Anterior cingulate cortex (tissue), 58 donors: ENCODE data around the gene RABL2B.
"Not testable (repeated sequence)": the region's sequence is repeated elsewhere in the genome, so short reads cannot be mapped to it uniquely, and the experiment has no call there.

ENCODE experiments used
- DNase-seq, 58 donors: peaks; one replicate each; lab custom pipeline; 2025; lab: John Stamatoyannopoulos, UW

RABL2B gene

DNA sequence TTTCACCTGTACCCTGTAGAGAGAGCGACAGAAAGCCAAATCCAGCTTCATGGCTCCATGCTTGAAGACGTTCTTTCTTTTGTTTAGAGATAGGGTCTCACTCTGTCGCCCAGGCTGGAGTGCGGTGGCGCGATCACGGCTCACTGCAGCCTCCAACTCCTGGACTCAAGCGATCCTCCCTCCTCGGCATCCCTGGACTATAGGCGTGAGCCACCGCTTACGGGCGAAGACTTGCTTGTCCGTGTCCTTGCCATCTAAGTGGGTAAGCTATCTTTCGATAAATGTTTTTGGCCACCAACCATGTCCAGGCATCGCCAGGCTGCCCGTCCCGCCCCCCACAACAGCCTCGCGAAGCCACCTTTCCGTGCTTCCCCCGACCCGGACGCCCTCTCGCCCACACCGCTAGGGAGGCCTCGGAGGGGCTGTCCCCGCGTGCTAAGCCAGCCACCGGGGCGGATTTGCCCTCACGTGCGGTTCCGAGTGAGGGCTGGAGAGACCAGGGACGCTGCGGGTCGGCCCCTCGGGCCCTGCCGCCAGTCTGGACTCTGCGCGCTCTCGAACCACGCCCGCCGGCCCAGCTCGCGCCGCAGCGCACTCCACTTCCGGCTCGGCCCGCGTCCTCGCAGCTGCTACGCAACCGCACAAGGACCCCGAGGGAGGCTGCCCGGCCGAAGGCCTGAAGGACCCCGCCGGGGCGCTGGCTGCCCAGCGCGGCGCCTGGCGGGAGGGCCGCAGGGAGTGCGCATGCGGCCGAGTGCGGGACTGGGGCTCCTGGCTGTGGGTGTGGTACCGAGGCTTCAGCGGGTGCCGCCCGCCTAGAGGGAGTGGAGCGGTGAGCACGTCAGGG lies at the start of gene RABL2B:
RABL2B (minus strand) TSS at position 604 of the 847 bp plus-strand sequence. CDS start 1,342 bp downstream, outside the sequence.
- peak; percentile 20 to 93 (median 79) for DNase-seq

- DNase-seq, result not testable (repeated sequence)
Measured at GRCh38 chr22:50786936-50787335, 3.5 kb upstream of the RABL2B start.

DNA sequence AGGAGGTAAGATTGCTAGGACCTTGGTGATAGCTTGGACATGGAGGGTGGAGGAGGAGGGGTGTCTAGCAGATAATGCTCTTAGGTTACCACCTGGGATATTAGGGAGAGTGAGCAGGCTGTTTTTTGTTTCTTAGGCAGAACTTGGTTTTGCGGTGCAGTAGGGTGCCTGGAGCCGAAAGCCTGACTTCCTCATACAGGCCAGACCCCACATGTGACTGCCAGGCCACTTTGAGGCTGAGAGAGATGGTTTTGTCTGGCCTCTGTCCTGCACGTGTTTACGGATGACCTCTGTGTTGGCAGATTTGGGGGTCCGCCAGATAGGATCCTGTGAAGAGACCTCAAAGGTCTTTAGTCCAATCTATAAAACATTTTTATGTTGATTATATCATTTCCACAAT lies 1.9 kb upstream of the RABL2B start:
- peak in 1 of 58 donors; percentile 19 for DNase-seq

DNA sequence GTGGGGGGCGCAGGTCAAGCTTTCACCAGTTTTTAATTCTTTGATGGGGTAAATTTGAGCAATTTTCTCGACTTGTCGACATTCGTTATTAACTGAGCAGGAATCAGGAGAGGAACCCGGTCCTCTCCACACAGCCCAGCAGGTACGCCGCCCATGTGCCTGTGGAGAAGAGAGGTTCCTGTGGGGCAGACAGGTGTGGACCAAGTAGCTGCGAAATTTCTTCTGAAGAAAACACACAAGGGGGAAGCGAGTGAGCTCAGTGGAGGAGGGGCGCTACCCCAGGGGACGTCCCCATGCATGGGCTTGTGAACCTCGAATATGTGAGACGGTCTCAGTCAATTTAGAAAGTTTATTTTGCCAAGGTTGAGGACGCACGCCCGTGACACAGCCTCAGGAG lies 442 bp upstream of the RABL2B start:
- DNase-seq, result not testable (repeated sequence)

DNA sequence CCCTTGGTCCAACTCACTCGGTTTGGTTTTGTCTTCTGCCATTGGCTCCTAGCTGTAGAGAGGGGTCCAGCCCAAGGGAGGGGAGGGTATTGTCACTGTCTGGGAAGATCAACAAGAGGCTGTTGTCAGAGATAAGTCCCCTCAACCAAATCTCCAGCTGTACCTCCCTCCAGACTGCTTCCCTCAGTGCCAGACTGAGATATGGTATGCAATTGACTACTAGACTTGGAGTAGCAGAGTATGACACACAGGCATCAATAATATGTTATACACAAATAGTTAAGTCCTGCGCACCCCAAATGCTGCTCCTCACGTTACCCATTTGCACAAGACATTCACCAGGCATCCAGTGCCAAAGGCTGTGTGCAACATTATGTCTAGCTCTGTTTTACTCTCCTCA lies 1.2 kb downstream of the RABL2B start:
- DNase-seq, result not testable (repeated sequence)

DNA sequence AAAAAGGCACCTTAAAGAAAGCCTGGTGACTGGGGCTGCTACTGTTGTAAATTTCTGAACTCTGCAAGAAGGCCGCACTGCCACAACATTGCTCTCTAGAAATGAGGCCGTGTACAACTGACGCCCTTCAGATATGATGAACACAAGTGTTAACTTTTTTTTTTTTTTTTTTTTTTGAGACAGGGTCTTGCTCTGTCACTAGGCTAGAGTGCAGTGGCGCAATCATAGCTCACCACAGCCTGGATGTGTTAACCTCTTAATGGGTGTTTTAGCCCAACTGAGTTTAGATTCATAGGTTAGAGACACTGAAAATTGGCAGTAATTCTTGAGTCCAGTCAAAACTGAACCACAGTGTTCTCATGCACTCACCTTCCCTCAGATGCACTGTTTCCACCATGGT lies 3.2 kb downstream of the RABL2B start:
- not testable (repeated sequence) for DNase-seq

GRCh38 chr22:50777631-50778030 lies 5.8 kb downstream of the RABL2B start:
- not testable (repeated sequence) for DNase-seq

DNA sequence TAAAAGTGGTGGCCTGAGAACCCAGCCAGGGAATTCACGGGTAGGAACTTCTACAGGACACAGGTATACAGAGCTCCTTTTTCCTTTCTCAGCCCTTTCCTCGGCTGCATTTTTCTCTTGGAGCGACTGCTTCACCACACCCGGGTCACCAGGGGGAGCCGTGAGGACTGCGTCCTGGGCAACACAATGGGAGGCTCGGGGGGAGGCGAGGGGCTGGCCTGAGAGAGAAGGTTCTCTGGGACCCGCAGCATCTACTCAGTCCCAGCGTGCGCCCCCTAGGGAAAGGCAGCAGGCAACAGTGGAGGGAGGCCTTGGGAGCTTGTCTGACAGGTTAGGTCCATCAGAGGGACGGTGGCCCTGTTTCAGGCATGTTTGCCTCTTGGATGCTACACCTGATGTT lies 8.3 kb downstream of the RABL2B start:
- not testable (repeated sequence) for DNase-seq

DNA sequence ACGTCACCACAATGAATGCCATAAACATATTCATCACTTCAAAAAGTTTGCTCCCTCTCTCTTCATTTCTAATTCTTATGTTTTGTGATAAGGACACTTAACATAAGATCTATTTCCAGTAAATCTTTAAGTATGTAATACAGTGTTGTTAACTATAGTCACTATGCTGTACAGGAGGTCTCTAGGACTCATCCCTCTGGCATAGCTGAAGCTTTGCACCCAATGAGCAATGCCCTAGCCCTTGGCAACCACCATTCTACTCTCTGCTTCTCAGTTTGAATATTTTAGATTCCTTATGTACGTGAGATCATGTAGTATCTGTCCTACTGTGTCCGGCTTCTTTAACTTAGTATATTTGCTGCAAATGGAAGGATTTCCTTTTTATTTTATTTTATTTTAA lies 19.1 kb downstream of the RABL2B start:
- not testable (repeated sequence) for DNase-seq

DNA sequence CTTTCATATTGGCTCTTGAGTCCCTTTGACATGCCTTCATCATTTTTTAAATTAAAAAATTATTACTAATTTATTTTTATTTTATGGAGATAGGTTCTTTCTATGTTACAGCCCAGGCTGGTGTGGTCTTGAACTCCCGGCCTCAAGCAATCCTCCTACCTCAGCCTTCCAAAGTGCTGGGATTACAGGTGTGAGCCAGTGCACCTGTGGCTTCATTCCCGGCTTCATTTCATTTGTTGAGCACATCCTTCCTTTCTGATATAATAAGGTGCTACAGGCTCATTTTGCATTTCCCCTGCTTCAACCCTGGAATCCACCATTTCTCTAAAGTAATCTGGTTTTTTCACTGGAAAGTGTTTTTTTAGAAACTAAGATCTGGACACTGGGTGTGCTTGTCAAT lies 21.6 kb downstream of the RABL2B start:
- DNase-seq, result not testable (repeated sequence)

- DNase-seq, result not testable (repeated sequence)
Measured at GRCh38 chr22:50759597-50760341, 23.7 kb downstream of the RABL2B start.

DNA sequence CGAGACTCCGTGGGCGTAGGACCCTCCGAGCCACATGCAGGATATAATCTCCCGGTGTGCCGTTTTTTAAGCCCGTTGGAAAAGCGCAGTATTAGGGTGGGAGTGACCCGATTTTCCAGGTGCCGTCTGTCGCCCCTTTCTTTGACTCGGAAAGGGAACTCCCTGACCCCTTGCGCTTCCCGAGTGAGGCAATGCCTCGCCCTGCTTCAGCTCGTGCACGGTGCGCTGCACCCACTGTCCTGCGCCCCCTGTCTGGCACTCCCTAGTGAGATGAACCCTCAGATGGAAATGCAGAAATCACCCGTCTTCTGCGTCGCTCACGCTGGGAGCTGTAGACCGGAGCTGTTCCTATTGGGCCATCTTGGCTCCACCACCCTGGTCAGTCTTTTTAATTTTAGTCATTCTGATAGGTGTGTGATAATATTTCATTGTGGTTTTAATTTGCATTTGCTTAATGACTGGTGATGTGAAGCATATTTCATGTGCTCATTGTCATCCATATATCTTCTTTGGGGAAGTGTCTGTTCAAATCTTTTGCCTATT lies 26.4 kb downstream of the RABL2B start:
- peak in 14 of 58 donors; percentile 9 to 55 (median 24) for DNase-seq

GRCh38 chr22:50756406-50756805 lies 27.0 kb downstream of the RABL2B start:
- DNase-seq, result not testable (repeated sequence)

- DNase-seq, result not testable (repeated sequence)
Measured at GRCh38 chr22:50755251-50755650, 28.2 kb downstream of the RABL2B start.

DNA sequence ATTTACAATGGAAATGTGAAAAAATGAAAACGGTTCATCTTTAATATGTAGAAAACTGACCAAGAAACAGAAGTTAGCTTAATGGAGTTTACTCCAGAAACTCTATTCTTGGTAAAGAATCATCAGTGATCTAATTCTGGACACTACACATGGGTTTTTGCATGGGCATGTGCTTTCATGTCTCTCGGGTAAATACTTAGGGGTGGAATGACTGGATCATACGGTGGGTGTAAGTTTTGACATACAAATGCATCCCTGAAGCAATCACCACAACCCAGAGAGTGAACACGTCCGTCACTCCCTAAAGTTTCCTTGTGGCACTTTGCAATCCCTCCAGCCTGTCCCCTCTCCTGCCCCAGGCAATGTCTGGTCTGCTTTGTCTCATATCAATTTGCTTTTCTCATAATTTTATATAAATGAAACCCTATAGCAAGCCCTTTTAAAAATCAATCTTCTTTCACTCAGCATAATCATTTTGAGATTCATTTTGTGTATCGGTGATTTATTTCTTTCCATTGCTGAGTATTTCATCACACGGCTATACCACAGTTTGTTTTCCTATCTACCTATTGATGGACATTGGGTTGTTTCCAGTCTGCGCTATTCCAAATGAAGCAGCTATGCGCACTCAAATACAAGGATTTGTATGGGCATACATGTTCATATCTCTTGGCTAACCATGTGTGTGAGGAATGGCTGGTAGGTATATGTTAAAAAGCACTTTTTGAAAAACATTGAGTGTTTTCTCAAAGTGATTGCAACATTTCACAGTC lies 33.9 kb downstream of the RABL2B start:
- DNase-seq, result not testable (repeated sequence)

DNA sequence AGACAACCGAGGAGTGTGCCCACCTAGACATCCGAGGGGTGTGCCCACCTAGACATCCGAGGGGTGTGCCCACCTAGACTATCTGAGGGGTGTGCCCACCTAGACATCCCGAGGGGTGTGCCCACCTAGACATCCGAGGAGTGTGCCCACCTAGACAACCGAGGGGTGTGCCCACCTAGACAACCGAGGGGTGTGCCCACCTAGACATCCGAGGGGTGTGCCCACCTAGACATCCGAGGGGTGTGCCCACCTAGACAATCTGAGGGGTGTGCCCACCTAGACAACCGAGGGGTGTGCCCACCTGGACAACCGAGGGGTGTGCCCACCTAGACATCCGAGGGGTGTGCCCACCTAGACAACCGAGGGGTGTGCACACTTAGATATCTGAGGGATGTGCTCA lies 34.8 kb downstream of the RABL2B start:
- not testable (repeated sequence) for DNase-seq

GRCh38 chr22:50747521-50747920 lies 35.9 kb downstream of the RABL2B start:
- DNase-seq, result not testable (repeated sequence)

GRCh38 chr22:50744424-50744823 lies 39.0 kb downstream of the RABL2B start:
- not testable (repeated sequence) for DNase-seq

- not testable (repeated sequence) for DNase-seq
Measured at GRCh38 chr22:50740714-50741113, 42.7 kb downstream of the RABL2B start.

DNA sequence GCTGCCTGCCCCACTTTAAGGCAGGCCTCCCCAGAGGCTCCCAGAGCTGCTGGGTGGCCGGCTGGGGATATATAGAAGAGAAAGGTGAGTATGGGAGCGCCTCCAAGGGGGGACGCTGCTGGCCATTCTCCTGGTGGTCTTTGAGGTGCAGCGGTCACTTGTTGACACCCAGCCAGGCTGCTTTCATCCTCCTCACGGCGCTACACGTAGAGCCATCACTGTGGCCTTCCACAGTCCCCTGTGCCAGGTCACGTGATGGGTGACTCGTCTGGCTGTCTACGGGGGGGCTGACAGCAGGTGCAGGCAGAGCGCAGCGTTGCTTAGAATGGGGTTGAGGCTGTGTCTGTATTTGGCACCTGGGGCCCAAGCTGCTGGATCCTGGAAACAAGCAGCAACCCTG lies 43.5 kb downstream of the RABL2B start:
- no peak for DNase-seq
